Activated naive CD8-positive, alpha-beta T cell treated with anti-CD3 and anti-CD28 coated beads, Interleukin-2, amount 10 ng/mL, durations not matched to agents 7 days and 5 days (primary cell): Measurements from ENCODE around the gene KRTAP10-8. TPM values are rescaled to one million over a fixed set of nuclear protein-coding genes. Genes with fewer than 3 reads are reported as not detected.
"Not testable (repeated sequence)": the region's sequence is repeated elsewhere in the genome, so short reads cannot be mapped to it uniquely, and the experiment has no call there.

Experiments used
- ATAC-seq: fragments of 150-1000 bp; cut with Tn5 transposase; one replicate; pipeline ENCODE4 v1.10.0; 2021; ENCODE audit warnings: low read depth, moderate library complexity
- POLR2A ChIA-PET: fragments of 350-600 bp; sonication (Branson Sonifier 250); formaldehyde crosslinking; loops from one replicate; lab custom pipeline; 2021; ENCODE audit warnings: antibody characterized with exemption; lab: Charles Lee
- DNase-seq: peaks from one replicate; pipeline ENCODE4 v3.0.0; 2021
- H3K27ac Mint-ChIP-seq: one replicate; pipeline ENCODE4 v1.8.0; 2022; ENCODE audit warnings: mild to moderate bottlenecking, mixed read lengths
- H3K27me3 Mint-ChIP-seq: one replicate; pipeline ENCODE4 v1.8.0; 2022; ENCODE audit warnings: mild to moderate bottlenecking, moderate library complexity, mixed read lengths
- H3K36me3 Mint-ChIP-seq: one replicate; pipeline ENCODE4 v1.8.0; 2021; ENCODE audit warnings: mild to moderate bottlenecking, mixed read lengths
- H3K4me1 Mint-ChIP-seq: one replicate; pipeline ENCODE4 v1.8.0; 2021; ENCODE audit warnings: mixed read lengths
- H3K4me3 Mint-ChIP-seq: one replicate; pipeline ENCODE4 v1.8.0; 2022; ENCODE audit warnings: mild to moderate bottlenecking, moderate library complexity, mixed read lengths
- H3K9me3 Mint-ChIP-seq: one replicate; pipeline ENCODE4 v1.8.0; 2021; ENCODE audit warnings: mixed read lengths
- total RNA-seq, 2 experiments: library from RNA; stranded (reverse); gene quantifications; one replicate each; pipeline ENCODE4 v1.2.3, GENCODE V29; 2021

Gene KRTAP10-8
- total RNA-seq, 2 experiments from 2014 or later, result not detected

- POLR2A ChIA-PET, result no interaction called here
- Mint-ChIP-seq H3K27me3 (peaks cover 4% of the 10 kb centered on the region), H3K4me1 (peaks cover 1% of the 10 kb centered on the region), H3K27ac (no peak overlapping the region), H3K4me3 (no peak overlapping the region), H3K36me3 (no peaks in the 10 kb centered on the region), H3K9me3 (no peaks in the 10 kb centered on the region)
- DNase-seq (no peak), ATAC-seq (no peak)
Measured at GRCh38 chr21:44598061-44598460, 13.8 kb upstream of the KRTAP10-8 start.

GRCh38 chr21:44599264-44600029 lies 12.4 kb upstream of the KRTAP10-8 start:
- Mint-ChIP-seq H3K36me3 (no peaks in the 10 kb centered on the region), H3K27me3 (peaks cover 4% of the 10 kb centered on the region)

GRCh38 chr21:44600118-44600978 lies 11.5 kb upstream of the KRTAP10-8 start, which contains the start of gene KRTAP10-7:
Gene KRTAP10-7, plus strand, starts transcription at chr21:44600597. Its CDS starts 25 bp downstream, at chr21:44600622.
- POLR2A ChIA-PET, H3K27ac Mint-ChIP-seq, DNase-seq, H3K36me3 Mint-ChIP-seq, H3K4me3 Mint-ChIP-seq, H3K9me3 Mint-ChIP-seq, ATAC-seq, H3K4me1 Mint-ChIP-seq, H3K27me3 Mint-ChIP-seq: not testable (repeated sequence)

More at GRCh38 chr21:44599264-44600029, 12.4 kb upstream of the KRTAP10-8 start:
- DNase-seq (no peak), ATAC-seq (no peak)
- POLR2A ChIA-PET, result no interaction called here
- no peaks in the 10 kb centered on the region for H3K9me3 Mint-ChIP-seq
- no peak overlapping the region for H3K27ac Mint-ChIP-seq
- no peak overlapping the region for H3K4me3 Mint-ChIP-seq
- no peaks in the 10 kb centered on the region for H3K4me1 Mint-ChIP-seq

- H3K36me3 Mint-ChIP-seq, H3K27me3 Mint-ChIP-seq, POLR2A ChIA-PET, DNase-seq, H3K4me3 Mint-ChIP-seq, H3K9me3 Mint-ChIP-seq, H3K4me1 Mint-ChIP-seq, ATAC-seq, H3K27ac Mint-ChIP-seq: not testable (repeated sequence)
Measured at GRCh38 chr21:44601091-44601490, 10.8 kb upstream of the KRTAP10-8 start.

GRCh38 chr21:44601596-44602462 lies 10.1 kb upstream of the KRTAP10-8 start:
- no peaks in the 10 kb centered on the region for H3K36me3 Mint-ChIP-seq
- peaks cover 8% of the 10 kb centered on the region for H3K9me3 Mint-ChIP-seq
- no peak for DNase-seq
- H3K4me3 Mint-ChIP-seq, result no peak overlapping the region
- POLR2A ChIA-PET, result no interaction called here
- H3K27ac Mint-ChIP-seq, result no peak overlapping the region
- no peaks in the 10 kb centered on the region for H3K4me1 Mint-ChIP-seq
- ATAC-seq, result no peak
- H3K27me3 Mint-ChIP-seq, result peaks cover 10% of the 10 kb centered on the region

GRCh38 chr21:44602463-44602850 lies 9.4 kb upstream of the KRTAP10-8 start:
- Mint-ChIP-seq H3K9me3 (peaks cover 8% of the 10 kb centered on the region), H3K27ac (no peak overlapping the region), H3K36me3 (no peaks in the 10 kb centered on the region), H3K27me3 (peaks cover 10% of the 10 kb centered on the region), H3K4me3 (no peak overlapping the region), H3K4me1 (no peaks in the 10 kb centered on the region)
- ATAC-seq (no peak), DNase-seq (no peak)
- POLR2A ChIA-PET, result no interaction called here

GRCh38 chr21:44603109-44603875 lies 8.6 kb upstream of the KRTAP10-8 start:
- DNase-seq (no peak), ATAC-seq (no peak)
- Mint-ChIP-seq H3K36me3 (no peaks in the 10 kb centered on the region), H3K4me3 (no peak overlapping the region), H3K9me3 (peaks cover 10% of the 10 kb centered on the region), H3K27ac (no peak overlapping the region), H3K4me1 (no peaks in the 10 kb centered on the region), H3K27me3 (peaks cover 5% of the 10 kb centered on the region)
- POLR2A ChIA-PET, result no interaction called here

GRCh38 chr21:44603911-44604310 lies 8.0 kb upstream of the KRTAP10-8 start:
- no peaks in the 10 kb centered on the region for H3K4me1 Mint-ChIP-seq
- ATAC-seq, result no peak
- peaks cover 12% of the 10 kb centered on the region for H3K9me3 Mint-ChIP-seq
- no peak overlapping the region for H3K4me3 Mint-ChIP-seq
- peaks cover under 1% of the 10 kb centered on the region for H3K36me3 Mint-ChIP-seq
- no peak overlapping the region for H3K27ac Mint-ChIP-seq
- H3K27me3 Mint-ChIP-seq, result peaks cover 8% of the 10 kb centered on the region
- DNase-seq, result no peak
- POLR2A ChIA-PET, result no interaction called here

GRCh38 chr21:44606495-44606894 lies 5.4 kb upstream of the KRTAP10-8 start:
- no peak overlapping the region for H3K27ac Mint-ChIP-seq

GRCh38 chr21:44609193-44609592 lies 2.7 kb upstream of the KRTAP10-8 start:
- Mint-ChIP-seq H3K4me3 (no peak overlapping the region), H3K9me3 (peaks cover 23% of the 10 kb centered on the region), H3K36me3 (peaks cover 2% of the 10 kb centered on the region), H3K27ac (no peak overlapping the region), H3K27me3 (peaks cover 13% of the 10 kb centered on the region), H3K4me1 (no peaks in the 10 kb centered on the region)
- ATAC-seq, result no peak
- POLR2A ChIA-PET, result no interaction called here
- no peak for DNase-seq

More at GRCh38 chr21:44606495-44606894, 5.4 kb upstream of the KRTAP10-8 start:
- Mint-ChIP-seq H3K4me1 (no peaks in the 10 kb centered on the region), H3K9me3 (peaks cover 22% of the 10 kb centered on the region), H3K27me3 (peaks cover 13% of the 10 kb centered on the region), H3K4me3 (no peak overlapping the region), H3K36me3 (peaks cover 2% of the 10 kb centered on the region)
- DNase-seq (no peak), ATAC-seq (no peak)
- POLR2A ChIA-PET, result no interaction called here

- H3K27ac Mint-ChIP-seq, H3K27me3 Mint-ChIP-seq, H3K4me1 Mint-ChIP-seq, H3K36me3 Mint-ChIP-seq, DNase-seq, ATAC-seq, H3K4me3 Mint-ChIP-seq, POLR2A ChIA-PET: not testable (repeated sequence)
- peaks cover 22% of the 10 kb centered on the region for H3K9me3 Mint-ChIP-seq
Measured at GRCh38 chr21:44610157-44610843, 1.6 kb upstream of the KRTAP10-8 start.

GRCh38 chr21:44611551-44611950 lies 328 bp upstream of the KRTAP10-8 start:
- Mint-ChIP-seq H3K27me3 (peaks cover 7% of the 10 kb centered on the region), H3K4me1 (peaks cover 4% of the 10 kb centered on the region), H3K36me3 (peaks cover 2% of the 10 kb centered on the region), H3K9me3 (peaks cover 18% of the 10 kb centered on the region), H3K4me3 (no peak overlapping the region), H3K27ac (no peak overlapping the region)
- ATAC-seq, result no peak
- POLR2A ChIA-PET, result no interaction called here
- no peak for DNase-seq
